GM23338 (cell line): Measurements from ENCODE around the gene KDSR. TPM values are rescaled to one million over a fixed set of nuclear protein-coding genes. Genes with fewer than 3 reads are reported as not detected.

Source experiments
- ATAC-seq: fragments of 200-7000 bp; cut with Tn5 transposase; 3 replicates; pipeline ENCODE4 v1.9.1; 2020
- DNase-seq: peaks from one replicate; pipeline ENCODE4 v3.0.0-alpha.2; 2015; ENCODE audit warnings: low spot score
- H2AFZ ChIP-seq: fragments of 200-600 bp; sonication (generic); 2 replicates; pipeline ENCODE4 v1.8.0; 2016; ENCODE audit warnings: antibody characterized with exemption, mild to moderate bottlenecking, moderate library complexity
- H3F3A ChIP-seq: fragments of 200-600 bp; sonication (generic); replicated peaks from 2 replicates; pipeline ENCODE4 v1.8.0; 2017; ENCODE audit warnings: antibody characterized with exemption, mixed run types, low read depth
- H3K27ac ChIP-seq: fragments of 200-600 bp; sonication (generic); 2 replicates; pipeline ENCODE4 v1.6.1; 2016; ENCODE audit warnings: low read depth
- H3K27me3 ChIP-seq: fragments of 200-600 bp; sonication (generic); 2 replicates; pipeline ENCODE4 v1.8.0; 2016; ENCODE audit warnings: mild to moderate bottlenecking, mixed run types, moderate library complexity; ENCODE audit not compliant: insufficient read depth
- H3K36me3 ChIP-seq: fragments of 200-600 bp; sonication (generic); 2 replicates; pipeline ENCODE4 v1.8.0; 2016; ENCODE audit warnings: mild to moderate bottlenecking; ENCODE audit not compliant: insufficient read depth
- H3K4me1 ChIP-seq: fragments of 200-600 bp; sonication (generic); 2 replicates; pipeline ENCODE4 v1.8.0; 2016; ENCODE audit warnings: mild to moderate bottlenecking, moderate library complexity; ENCODE audit not compliant: insufficient read depth
- H3K4me2 ChIP-seq: fragments of 200-600 bp; sonication (generic); 2 replicates; pipeline ENCODE4 v1.7.1; 2017; ENCODE audit warnings: mixed run types
- H3K4me3 ChIP-seq: fragments of 200-600 bp; sonication (generic); 2 replicates; pipeline ENCODE4 v1.6.1; 2016; ENCODE audit warnings: mixed run types
- H3K79me2 ChIP-seq: fragments of 200-600 bp; sonication (generic); replicated peaks from 2 replicates; pipeline ENCODE4 v1.8.0; 2017; ENCODE audit warnings: mild to moderate bottlenecking; ENCODE audit not compliant: insufficient read depth
- H3K9me2 ChIP-seq: fragments of 200-600 bp; sonication (generic); 2 replicates; pipeline ENCODE4 v1.8.0; 2017; ENCODE audit not compliant: insufficient read depth
- H4K20me1 ChIP-seq: fragments of 200-600 bp; sonication (generic); replicated peaks from 2 replicates; pipeline ENCODE4 v1.8.0; 2017; ENCODE audit warnings: mild to moderate bottlenecking; ENCODE audit not compliant: insufficient read depth
- H3K27ac Mint-ChIP-seq: 2 replicates; pipeline ENCODE4 v1.8.0; 2020; ENCODE audit warnings: inconsistent platforms, mild to moderate bottlenecking, moderate library complexity, mixed read lengths
- H3K27me3 Mint-ChIP-seq: 3 replicates; pipeline ENCODE4 v1.8.0; 2022; ENCODE audit warnings: low read depth, mild to moderate bottlenecking, moderate library complexity, mixed read lengths, inconsistent platforms; ENCODE audit not compliant: insufficient read depth, poor library complexity
- H3K36me3 Mint-ChIP-seq: 3 replicates; pipeline ENCODE4 v1.8.0; 2021; ENCODE audit warnings: low read depth, mild to moderate bottlenecking, inconsistent platforms, moderate library complexity, mixed read lengths
- H3K4me1 Mint-ChIP-seq: 3 replicates; pipeline ENCODE4 v1.8.0; 2020; ENCODE audit warnings: mild to moderate bottlenecking, inconsistent platforms, mixed read lengths
- H3K4me3 Mint-ChIP-seq: 3 replicates; pipeline ENCODE4 v1.8.0; 2021; ENCODE audit warnings: moderate library complexity, mild to moderate bottlenecking, inconsistent platforms, mixed read lengths
- H3K9me3 Mint-ChIP-seq: 3 replicates; pipeline ENCODE4 v1.8.0; 2020; ENCODE audit warnings: moderate library complexity, mild to moderate bottlenecking, inconsistent platforms, mixed read lengths
- CREB1 ChIP-seq: fragments of 250-450 bp; sonication (Bioruptor Pico); IDR thresholded peaks from 2 replicates; pipeline ENCODE4 v1.5.0; 2020; ENCODE audit warnings: low read depth, mild to moderate bottlenecking, moderate library complexity
- ETS1 ChIP-seq: IDR thresholded peaks from 2 replicates; pipeline ENCODE4 v1.6.1; 2016; ENCODE audit warnings: antibody characterized with exemption
- EZH2 ChIP-seq: fragments of 200-600 bp; sonication (generic); IDR thresholded peaks from one replicate; pipeline ENCODE4 v1.8.0; 2017; ENCODE audit warnings: antibody characterized with exemption, mild to moderate bottlenecking, low read depth; ENCODE audit not compliant: unreplicated experiment
- EZH2phosphoT487 ChIP-seq: fragments of 200-600 bp; sonication (generic); IDR thresholded peaks from one replicate; pipeline ENCODE4 v1.8.1; 2018; ENCODE audit warnings: antibody characterized with exemption; ENCODE audit not compliant: unreplicated experiment
- JUNB ChIP-seq: IDR thresholded peaks from one replicate; pipeline ENCODE4 v1.6.1; 2016; ENCODE audit warnings: antibody characterized with exemption; ENCODE audit not compliant: unreplicated experiment
- NANOG ChIP-seq: IDR thresholded peaks from 2 replicates; pipeline ENCODE4 v1.6.1; 2016; ENCODE audit warnings: antibody characterized with exemption, borderline replicate concordance
- POLR2AphosphoS5 ChIP-seq: IDR thresholded peaks from 2 replicates; pipeline ENCODE4 v1.6.1; 2016; ENCODE audit warnings: antibody characterized with exemption, low read depth
- REST ChIP-seq: IDR thresholded peaks from one replicate; pipeline ENCODE4 v1.6.1; 2018; ENCODE audit warnings: antibody characterized with exemption; ENCODE audit not compliant: unreplicated experiment
- STAT1 ChIP-seq: IDR thresholded peaks from one replicate; pipeline ENCODE4 v1.6.1; 2016; ENCODE audit warnings: antibody characterized with exemption; ENCODE audit not compliant: unreplicated experiment
- ZNF114 ChIP-seq: fragments of 250-450 bp; sonication (Bioruptor Pico); IDR thresholded peaks from 2 replicates; pipeline ENCODE4 v1.5.0; 2020; ENCODE audit warnings: mild to moderate bottlenecking, moderate library complexity
- ZNF331 ChIP-seq: fragments of 250-450 bp; sonication (Bioruptor Pico); IDR thresholded peaks from 2 replicates; pipeline ENCODE4 v1.5.0; 2020; ENCODE audit warnings: low read depth, mild to moderate bottlenecking, moderate library complexity
- polyA plus RNA-seq: library from polyadenylated mRNA; unstranded; fragments of >200 nt; fragmentation: Nextera tagmentation; extraction: Ambion mirVana; gene quantifications from 2 replicates; pipeline ENCODE4 v1.2.1, GENCODE V29; 2016
- total RNA-seq: library from RNA; depleted of rRNA; stranded (reverse); fragments of >200 nt; shearing (Covaris generic); gene quantifications from 2 replicates; pipeline ENCODE4 v1.2.3, GENCODE V29; 2014
- TF ChIP-seq, protein P1 (sequence below): fragments of 250-450 bp; sonication (Bioruptor Pico); IDR thresholded peaks from 2 replicates; pipeline ENCODE4 v1.5.0; 2020; ENCODE audit warnings: mild to moderate bottlenecking, moderate library complexity
- TF ChIP-seq, protein P2 (sequence below), 2 experiments: fragments of 200-600 bp in 1 of 2; sonication (generic) in 1 of 2; conservative IDR thresholded peaks; 2 replicates each; pipeline versions ENCODE4 v1.5.1 to v1.6.1; 2016 to 2017; ENCODE audit warnings: antibody characterized with exemption in 2 of 2, low read depth in 2 of 2, mild to moderate bottlenecking in 2 of 2, moderate library complexity in 1 of 2

The KDSR gene
- total and polyA plus RNA-seq, 2 experiments from 2014 or later: 23.7 to 36.3 TPM

DNA sequence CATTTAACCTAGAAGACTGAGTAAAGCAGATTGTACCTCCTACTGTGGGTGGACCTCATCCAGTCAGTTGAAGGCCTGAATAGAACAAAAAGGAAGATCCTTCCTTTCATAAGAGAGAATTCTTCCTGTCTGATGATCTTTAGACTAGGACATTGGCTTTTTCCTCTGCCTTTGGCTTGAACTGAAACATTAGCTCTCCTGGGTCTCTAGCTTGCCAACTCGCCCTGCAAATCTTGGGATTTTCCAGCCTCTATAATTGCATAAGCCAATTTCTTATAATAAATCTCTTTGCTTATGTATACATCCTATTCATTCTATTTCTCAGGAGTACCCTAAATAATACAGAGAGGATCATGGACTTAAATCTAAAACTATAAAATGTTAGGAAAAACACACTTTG lies 6.2 kb upstream of the KDSR start:
- ATAC-seq (no peak), DNase-seq (no peak)
- H3K27ac Mint-ChIP-seq: no peak overlapping the region
- no peaks in the 10 kb centered on the region for H3K36me3 ChIP-seq
- H3K27me3 Mint-ChIP-seq: no peaks in the 10 kb centered on the region
- no peaks in the 10 kb centered on the region for H3K9me2 ChIP-seq
- H3K4me3 ChIP-seq: no peak overlapping the region
- no peaks in the 10 kb centered on the region for H3K4me1 ChIP-seq
- H3K4me1 Mint-ChIP-seq: 0 out of 3 replicates have a peak, but pooled peaks cover 2% of the 10 kb centered on the region
- H3K79me2 ChIP-seq: no peaks in the 10 kb centered on the region
- H4K20me1 ChIP-seq: no peaks in the 10 kb centered on the region
- no peaks in the 10 kb centered on the region for H3F3A ChIP-seq
- peaks cover 14% of the 10 kb centered on the region for H3K36me3 Mint-ChIP-seq
- H3K4me2 ChIP-seq: no peak overlapping the region
- H2AFZ ChIP-seq: no peak overlapping the region
- no peak overlapping the region for H3K27ac ChIP-seq
- H3K4me3 Mint-ChIP-seq: no peak overlapping the region
- no peak for TF ChIP-seq CREB1 (CRISPR knock-in tag)
- TF ChIP-seq, protein P1, sequence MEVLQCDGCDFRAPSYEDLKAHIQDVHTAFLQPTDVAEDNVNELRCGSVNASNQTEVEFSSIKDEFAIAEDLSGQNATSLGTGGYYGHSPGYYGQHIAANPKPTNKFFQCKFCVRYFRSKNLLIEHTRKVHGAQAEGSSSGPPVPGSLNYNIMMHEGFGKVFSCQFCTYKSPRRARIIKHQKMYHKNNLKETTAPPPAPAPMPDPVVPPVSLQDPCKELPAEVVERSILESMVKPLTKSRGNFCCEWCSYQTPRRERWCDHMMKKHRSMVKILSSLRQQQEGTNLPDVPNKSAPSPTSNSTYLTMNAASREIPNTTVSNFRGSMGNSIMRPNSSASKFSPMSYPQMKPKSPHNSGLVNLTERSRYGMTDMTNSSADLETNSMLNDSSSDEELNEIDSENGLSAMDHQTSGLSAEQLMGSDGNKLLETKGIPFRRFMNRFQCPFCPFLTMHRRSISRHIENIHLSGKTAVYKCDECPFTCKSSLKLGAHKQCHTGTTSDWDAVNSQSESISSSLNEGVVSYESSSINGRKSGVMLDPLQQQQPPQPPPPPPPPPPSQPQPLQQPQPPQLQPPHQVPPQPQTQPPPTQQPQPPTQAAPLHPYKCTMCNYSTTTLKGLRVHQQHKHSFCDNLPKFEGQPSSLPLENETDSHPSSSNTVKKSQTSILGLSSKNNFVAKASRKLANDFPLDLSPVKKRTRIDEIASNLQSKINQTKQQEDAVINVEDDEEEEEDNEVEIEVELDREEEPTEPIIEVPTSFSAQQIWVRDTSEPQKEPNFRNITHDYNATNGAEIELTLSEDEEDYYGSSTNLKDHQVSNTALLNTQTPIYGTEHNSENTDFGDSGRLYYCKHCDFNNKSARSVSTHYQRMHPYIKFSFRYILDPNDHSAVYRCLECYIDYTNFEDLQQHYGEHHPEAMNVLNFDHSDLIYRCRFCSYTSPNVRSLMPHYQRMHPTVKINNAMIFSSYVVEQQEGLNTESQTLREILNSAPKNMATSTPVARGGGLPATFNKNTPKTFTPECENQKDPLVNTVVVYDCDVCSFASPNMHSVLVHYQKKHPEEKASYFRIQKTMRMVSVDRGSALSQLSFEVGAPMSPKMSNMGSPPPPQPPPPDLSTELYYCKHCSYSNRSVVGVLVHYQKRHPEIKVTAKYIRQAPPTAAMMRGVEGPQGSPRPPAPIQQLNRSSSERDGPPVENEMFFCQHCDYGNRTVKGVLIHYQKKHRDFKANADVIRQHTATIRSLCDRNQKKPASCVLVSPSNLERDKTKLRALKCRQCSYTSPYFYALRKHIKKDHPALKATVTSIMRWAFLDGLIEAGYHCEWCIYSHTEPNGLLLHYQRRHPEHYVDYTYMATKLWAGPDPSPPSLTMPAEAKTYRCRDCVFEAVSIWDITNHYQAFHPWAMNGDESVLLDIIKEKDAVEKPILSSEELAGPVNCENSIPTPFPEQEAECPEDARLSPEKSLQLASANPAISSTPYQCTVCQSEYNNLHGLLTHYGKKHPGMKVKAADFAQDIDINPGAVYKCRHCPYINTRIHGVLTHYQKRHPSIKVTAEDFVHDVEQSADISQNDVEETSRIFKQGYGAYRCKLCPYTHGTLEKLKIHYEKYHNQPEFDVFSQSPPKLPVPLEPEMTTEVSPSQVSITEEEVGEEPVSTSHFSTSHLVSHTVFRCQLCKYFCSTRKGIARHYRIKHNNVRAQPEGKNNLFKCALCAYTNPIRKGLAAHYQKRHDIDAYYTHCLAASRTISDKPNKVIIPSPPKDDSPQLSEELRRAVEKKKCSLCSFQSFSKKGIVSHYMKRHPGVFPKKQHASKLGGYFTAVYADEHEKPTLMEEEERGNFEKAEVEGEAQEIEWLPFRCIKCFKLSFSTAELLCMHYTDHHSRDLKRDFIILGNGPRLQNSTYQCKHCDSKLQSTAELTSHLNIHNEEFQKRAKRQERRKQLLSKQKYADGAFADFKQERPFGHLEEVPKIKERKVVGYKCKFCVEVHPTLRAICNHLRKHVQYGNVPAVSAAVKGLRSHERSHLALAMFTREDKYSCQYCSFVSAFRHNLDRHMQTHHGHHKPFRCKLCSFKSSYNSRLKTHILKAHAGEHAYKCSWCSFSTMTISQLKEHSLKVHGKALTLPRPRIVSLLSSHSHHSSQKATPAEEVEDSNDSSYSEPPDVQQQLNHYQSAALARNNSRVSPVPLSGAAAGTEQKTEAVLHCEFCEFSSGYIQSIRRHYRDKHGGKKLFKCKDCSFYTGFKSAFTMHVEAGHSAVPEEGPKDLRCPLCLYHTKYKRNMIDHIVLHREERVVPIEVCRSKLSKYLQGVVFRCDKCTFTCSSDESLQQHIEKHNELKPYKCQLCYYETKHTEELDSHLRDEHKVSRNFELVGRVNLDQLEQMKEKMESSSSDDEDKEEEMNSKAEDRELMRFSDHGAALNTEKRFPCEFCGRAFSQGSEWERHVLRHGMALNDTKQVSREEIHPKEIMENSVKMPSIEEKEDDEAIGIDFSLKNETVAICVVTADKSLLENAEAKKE (CRISPR knock-in tag): no peak
- no peak for TF ChIP-seq STAT1
- no peak for TF ChIP-seq JUNB
- TF ChIP-seq REST: no peak
- no peak for TF ChIP-seq ZNF114 (CRISPR knock-in tag)
- TF ChIP-seq NANOG: no peak
- TF ChIP-seq ZNF331 (CRISPR knock-in tag): no peak
- TF ChIP-seq, protein P2, sequence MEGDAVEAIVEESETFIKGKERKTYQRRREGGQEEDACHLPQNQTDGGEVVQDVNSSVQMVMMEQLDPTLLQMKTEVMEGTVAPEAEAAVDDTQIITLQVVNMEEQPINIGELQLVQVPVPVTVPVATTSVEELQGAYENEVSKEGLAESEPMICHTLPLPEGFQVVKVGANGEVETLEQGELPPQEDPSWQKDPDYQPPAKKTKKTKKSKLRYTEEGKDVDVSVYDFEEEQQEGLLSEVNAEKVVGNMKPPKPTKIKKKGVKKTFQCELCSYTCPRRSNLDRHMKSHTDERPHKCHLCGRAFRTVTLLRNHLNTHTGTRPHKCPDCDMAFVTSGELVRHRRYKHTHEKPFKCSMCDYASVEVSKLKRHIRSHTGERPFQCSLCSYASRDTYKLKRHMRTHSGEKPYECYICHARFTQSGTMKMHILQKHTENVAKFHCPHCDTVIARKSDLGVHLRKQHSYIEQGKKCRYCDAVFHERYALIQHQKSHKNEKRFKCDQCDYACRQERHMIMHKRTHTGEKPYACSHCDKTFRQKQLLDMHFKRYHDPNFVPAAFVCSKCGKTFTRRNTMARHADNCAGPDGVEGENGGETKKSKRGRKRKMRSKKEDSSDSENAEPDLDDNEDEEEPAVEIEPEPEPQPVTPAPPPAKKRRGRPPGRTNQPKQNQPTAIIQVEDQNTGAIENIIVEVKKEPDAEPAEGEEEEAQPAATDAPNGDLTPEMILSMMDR (conservative IDR thresholded peaks at IDR 0.05; ENCODE audit: low read depth in 2 of 2): no peak
- no peak for TF ChIP-seq EZH2phosphoT487
- no peak for TF ChIP-seq EZH2
- TF ChIP-seq ETS1: no peak
- no peak for TF ChIP-seq POLR2AphosphoS5
- peaks cover 28% of the 10 kb centered on the region for H3K9me3 Mint-ChIP-seq
- no peaks in the 10 kb centered on the region for H3K27me3 ChIP-seq
